ENCODE measurements around the gene ELOA.

Gene ELOA, protein sequence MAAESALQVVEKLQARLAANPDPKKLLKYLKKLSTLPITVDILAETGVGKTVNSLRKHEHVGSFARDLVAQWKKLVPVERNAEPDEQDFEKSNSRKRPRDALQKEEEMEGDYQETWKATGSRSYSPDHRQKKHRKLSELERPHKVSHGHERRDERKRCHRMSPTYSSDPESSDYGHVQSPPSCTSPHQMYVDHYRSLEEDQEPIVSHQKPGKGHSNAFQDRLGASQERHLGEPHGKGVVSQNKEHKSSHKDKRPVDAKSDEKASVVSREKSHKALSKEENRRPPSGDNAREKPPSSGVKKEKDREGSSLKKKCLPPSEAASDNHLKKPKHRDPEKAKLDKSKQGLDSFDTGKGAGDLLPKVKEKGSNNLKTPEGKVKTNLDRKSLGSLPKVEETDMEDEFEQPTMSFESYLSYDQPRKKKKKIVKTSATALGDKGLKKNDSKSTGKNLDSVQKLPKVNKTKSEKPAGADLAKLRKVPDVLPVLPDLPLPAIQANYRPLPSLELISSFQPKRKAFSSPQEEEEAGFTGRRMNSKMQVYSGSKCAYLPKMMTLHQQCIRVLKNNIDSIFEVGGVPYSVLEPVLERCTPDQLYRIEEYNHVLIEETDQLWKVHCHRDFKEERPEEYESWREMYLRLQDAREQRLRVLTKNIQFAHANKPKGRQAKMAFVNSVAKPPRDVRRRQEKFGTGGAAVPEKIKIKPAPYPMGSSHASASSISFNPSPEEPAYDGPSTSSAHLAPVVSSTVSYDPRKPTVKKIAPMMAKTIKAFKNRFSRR

DNA sequence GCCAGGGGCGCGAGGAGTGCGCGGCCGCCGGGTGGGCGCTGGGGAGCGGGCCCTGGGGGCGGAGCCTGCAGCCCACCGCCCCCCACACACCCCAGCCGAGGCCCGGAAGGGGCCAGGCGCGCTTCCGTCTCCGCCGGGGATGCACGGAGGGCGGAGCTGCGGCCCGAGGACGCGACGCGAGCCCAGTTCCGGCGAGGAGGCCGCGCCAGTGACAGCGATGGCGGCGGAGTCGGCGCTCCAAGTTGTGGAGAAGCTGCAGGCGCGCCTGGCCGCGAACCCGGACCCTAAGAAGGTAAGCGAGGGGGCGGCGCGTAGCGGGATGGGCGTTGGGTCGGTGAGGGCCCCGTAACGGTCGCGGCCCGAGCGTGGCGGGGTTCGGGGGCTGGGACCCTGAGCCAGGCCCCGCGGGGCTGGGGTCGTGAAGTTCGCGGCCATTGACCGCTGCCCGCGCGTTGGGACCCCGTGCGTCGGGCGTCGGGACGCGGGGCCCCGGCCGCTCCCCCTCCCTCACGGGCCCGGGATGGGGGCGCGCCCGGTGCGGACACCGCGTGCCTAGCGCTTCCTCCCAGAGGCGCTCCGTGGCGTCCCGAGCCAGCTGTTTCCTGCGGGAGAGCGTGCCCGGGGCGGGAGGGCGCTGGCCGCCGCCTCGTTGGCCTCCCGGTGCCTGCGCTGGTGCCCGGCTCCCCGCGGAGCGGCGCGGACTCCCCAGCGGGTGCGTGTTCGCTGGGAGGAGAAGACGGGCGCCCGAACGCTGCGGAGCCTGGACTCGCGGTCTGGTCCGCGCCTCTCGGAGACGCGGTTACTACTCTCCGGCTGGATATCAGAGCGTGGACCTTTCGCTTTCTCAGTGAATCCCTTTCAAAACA, at the start of gene ELOA:
Gene ELOA (plus strand): TSS at position 185 of the 866 bp plus-strand sequence. CDS start 33 bp downstream, at position 218.
- peak; percentile 83 for DNase-seq
- ATAC-seq = peak; percentile 95

DNA sequence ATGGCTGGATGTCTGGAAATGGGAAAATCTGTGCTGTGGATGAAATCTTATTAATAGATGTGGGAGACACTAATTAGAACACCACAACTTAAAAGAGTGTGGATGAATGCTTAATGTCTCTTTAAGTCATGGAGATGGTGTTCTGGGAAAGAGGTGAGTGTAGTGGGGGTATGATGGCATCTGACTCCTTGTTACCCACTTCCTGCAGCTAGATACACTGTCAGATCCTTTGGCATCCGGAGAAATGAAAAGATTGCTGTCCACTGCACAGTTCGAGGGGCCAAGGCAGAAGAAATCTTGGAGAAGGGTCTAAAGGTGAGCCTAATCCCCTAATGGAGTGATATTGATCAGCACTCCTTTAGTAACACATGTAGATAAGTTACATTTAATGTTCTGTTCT, 49.7 kb upstream of the ELOA start:
- DNase-seq (no peak), ATAC-seq (no peak)

DNA sequence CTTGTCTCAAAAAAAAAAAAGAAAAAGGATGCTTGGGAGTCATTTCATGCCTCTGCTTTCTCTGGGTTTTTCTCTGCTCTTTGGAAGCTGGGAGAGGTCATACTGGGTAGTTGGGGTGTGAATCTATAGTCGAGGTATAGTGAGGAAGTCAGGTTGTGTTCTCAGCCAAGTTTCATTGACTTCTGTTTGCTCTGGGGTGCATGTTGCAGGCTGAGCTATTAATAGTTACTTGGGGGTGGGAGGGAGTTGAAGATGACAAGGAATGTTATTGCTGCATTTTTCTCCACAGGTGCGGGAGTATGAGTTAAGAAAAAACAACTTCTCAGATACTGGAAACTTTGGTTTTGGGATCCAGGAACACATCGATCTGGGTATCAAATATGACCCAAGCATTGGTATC, 48.9 kb upstream of the ELOA start:
- ATAC-seq (no peak), DNase-seq (no peak)

DNA sequence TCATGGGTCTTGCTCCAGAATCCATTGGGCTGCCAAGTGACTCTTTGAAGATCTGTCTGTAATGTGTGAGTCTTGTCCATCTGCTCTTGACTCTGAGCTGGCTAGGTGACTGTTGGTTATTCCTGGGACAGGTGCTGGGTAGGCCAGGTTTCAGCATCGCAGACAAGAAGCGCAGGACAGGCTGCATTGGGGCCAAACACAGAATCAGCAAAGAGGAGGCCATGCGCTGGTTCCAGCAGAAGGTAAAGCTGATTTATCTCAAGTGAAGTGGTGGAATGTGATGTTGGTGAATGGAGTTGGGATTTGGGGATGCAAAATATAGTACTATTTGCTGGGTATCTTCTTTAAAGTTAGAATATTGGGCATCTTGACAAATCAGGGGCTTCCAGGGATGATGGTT, 47.6 kb upstream of the ELOA start:
- ATAC-seq (no peak), DNase-seq (no peak)

- ATAC-seq (no peak), DNase-seq (no peak)
These were observed 46.8 kb upstream of the ELOA start for GRCh38 chr1:23696335-23696989.

GRCh38 chr1:23698466-23698865, 44.8 kb upstream of the ELOA start:
- ATAC-seq (no peak), DNase-seq (no peak)

GRCh38 chr1:23699280-23700179, 43.7 kb upstream of the ELOA start:
- ATAC-seq = peak; percentile 90
- DNase-seq = peak; percentile 41

- ATAC-seq = no peak
- DNase-seq = no peak
These were observed 42.0 kb upstream of the ELOA start for GRCh38 chr1:23701310-23701709.

DNA sequence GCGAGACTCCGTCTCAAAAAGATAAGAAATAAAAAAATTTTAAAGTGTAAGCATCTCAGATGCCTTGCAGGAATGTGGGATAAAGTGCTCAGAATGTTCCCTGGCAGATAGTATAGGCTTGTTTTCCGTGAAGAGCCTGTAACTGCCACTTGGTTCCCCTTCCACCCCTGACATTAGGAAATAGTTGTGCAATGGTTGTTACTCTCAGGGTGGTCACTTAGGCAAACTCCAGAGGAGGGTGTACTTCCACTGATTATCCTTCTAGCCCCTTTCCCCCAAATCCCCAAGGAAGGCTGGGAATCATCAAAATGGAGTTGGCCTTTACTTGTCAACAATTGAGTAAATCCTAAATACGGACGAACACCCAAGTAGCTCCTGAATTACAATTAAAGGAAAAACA, 41.3 kb upstream of the ELOA start:
- no peak for DNase-seq
- no peak for ATAC-seq

- DNase-seq (no peak), ATAC-seq (no peak)
These were observed 38.3 kb upstream of the ELOA start for GRCh38 chr1:23704834-23705495.

DNA sequence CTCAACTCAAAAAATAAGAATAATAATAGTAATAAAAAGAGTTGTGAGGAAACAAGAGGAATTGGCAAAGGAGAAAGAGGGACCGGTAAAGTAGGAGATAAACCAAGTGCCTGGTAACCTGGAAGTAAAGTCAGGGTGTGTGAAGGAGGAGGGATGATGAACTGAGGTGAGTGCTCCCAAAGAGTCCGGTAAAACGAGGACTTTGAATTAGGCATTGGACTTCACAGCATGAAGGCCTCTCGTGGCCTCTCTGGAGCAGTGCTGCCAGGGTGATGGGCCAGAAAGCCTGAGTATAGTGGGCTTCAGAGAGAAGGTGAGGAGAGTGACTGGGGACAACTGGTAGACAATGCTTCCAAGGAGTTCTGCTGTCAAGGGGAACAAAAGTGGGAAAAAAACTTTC, 34.0 kb upstream of the ELOA start:
- ATAC-seq (no peak), DNase-seq (no peak)

DNA sequence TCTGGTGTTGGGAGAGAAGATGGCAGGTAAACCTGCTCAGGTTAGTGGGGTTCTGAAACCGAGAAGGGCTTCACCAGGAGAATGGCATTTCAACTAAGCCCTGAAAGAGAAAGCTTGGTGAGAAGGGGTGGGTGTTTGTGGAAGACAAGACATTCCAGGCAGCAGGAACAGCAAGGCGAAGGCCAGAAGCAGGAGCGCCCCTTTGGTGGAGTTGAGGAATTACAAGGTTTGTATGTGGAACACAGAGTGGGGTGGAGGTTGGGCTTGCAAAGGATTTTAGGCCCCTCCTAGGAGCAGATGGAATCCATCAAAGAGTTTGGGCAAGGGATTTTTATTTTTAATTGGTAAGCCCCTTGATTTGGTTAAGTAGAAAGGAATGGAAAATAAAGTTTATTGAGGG, 24.8 kb upstream of the ELOA start:
- DNase-seq = no peak

GRCh38 chr1:23719162-23719820, 24.0 kb upstream of the ELOA start:
- DNase-seq (no peak), ATAC-seq (no peak)

More for the DNA sequence above, 24.8 kb upstream of the ELOA start:
- ATAC-seq = no peak

DNA sequence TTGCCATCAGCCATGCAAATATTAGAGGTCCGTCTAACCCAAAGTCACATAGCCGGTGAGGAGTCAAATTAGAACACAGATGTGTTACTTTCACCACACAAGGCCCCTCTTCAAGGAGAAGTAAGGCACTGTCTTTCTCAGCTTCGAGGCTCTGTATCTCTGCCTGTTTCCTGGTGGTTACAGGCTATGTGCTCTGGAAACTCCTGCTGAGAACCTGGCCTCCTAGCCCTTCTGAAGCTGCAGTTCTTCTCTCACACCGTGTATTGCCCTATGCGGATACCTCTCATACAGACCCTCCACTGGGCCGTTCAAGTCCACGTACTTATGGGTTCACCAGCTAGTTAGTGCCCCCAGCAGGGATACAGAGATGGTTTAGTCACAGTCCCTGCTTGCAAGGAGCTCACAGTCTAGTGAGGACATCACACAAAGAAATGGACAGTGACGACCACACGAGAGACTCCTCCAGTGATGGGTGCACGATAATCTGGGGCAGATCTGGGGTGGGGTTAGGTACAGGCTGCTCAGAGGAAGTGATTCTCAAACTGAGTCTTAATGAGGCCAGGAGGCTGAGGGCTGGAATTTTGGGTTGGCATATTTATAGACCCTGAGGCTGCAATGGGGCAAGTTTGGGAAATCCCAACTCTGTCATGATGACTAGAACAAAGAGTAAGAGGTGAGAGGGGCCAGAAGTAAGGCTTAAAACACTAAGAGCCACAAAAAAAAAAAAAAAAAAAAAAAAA, 22.8 kb upstream of the ELOA start:
- ATAC-seq (peak; percentile 88), DNase-seq (peak; percentile 32)

GRCh38 chr1:23722652-23723051, 20.6 kb upstream of the ELOA start:
- no peak for DNase-seq
- no peak for ATAC-seq

DNA sequence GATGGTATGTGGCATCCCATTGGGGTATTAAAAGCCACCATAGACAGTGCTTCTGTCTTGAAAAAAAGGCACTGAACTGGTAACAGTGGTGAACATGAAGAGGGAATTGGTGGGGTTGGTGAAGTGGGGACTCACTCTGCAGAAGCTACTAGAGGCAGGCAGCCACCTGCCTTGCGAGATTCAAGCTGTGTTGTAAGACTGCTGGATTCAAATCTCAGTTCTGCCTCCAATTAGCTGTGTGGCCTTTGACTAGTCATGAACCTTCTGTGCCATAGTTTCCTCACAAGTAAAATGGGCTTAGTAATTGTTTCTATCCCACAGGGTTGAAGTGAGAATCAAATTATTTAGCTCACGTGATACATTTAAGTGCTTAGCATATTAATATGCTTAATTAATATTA, 16.6 kb upstream of the ELOA start:
- no peak for DNase-seq
- ATAC-seq = no peak

DNA sequence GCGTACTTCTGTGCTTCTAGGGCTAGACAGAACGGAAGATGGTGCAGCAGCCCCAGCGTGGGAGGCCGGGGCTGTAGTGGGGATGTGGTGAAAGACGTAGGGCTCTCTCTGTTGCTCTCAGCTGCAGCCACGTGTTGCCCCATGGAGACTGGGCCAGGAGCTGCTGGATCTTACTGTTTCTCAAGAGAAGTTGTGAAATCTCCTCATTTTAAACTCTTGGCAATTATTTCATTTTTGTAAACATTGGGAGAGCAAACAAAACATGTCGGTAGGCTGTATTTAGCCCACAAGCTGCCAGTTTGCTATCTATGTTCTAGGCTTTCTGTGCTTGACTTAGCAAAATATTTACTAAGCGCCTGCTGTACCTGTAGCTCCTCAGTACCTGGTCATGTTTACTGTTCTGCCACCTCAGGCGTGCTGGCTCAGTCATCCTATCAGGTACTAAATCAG, 15.9 kb upstream of the ELOA start:
- ATAC-seq (no peak), DNase-seq (no peak)

DNA sequence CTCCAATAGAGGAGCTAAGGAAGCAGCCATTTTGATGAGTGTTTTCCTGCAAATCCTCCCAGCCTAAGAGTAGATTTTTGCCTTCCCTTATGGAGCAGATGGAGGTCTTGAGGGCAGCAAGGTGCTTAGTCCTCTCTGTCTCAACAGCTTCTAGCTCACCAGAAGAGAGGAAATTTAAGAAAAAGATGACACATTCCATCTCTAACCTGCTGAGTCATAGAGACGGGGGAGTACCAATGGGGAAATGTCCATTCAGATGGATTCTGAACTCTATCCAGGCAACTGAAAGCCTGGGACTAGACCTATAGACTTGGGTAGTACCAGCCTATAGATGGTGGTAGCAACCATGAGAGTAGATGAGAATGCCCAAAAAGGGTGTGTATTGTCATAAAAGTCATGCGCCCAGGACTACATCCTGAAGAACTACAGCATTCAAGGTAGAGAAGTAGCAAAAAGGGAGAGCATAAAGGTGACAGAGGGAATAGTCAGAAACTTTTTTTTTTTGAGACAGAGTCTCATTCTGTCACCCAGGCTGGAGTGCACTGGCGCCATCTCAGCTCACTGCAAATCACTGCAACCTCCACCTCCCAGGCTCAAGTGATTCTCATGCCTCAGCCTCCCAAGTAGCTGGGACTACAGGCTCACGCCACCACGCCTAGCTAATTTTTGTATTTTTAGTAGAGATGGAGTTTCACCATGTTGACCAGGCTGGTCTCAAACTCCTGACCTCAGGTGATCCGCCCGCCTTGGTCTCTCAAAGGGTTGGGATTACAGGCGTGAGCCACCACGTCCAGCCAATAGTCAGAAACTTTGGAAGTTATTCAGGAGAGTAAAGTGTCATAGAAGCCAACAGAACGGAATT, 10.7 kb upstream of the ELOA start:
- DNase-seq (no peak), ATAC-seq (no peak)
